ENCODE data around the gene CCDC183. TPM values are rescaled to one million over a fixed set of nuclear protein-coding genes. Genes with fewer than 3 reads are reported as not detected.

CCDC183 gene
- total RNA-seq, 1 experiment from 2014 or later, result 1.1 TPM

DNA sequence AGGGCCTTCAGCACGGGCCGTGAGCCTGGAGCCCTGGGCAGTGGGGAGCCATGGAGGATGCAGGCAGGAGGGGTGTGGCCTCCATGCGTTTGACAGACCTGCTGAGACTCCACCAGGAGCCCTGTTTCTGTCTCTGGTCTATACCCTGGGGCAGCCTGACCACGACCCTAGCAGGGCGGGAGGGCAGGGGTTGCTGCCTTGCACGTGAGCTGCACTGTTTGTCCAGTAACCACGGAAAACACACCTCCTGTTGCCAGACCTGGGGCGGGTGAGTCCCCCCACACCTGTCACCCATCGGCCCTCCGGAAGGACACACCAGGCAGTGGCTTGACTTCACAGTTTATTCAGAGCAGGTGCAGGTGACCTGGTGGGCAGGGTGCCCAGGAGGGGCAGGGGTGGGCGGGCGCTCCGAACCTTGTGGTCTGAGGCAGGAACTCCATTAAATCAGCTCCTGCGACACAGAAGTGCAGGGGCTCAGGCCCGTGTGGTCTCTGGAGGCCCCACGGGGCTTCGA, 42.0 kb upstream of the CCDC183 start:
- no peaks in the 10 kb centered on the region for H3K4me1 ChIP-seq (ENCODE audit: insufficient read depth, low read length)
- H3K79me1 ChIP-seq (ENCODE audit: insufficient read depth, low read depth, low read length, poor library complexity, severe bottlenecking), result no peaks in the 10 kb centered on the region
- no peak overlapping the region for H3T11ph ChIP-seq (ENCODE audit: low read length)
- H3K27ac ChIP-seq (ENCODE audit: insufficient read length, low read depth, low read length), result no peak overlapping the region
- no peak for DNase-seq
- H2BK12ac ChIP-seq (ENCODE audit: insufficient read length, low read depth, low read length), result no peak overlapping the region
- no peak overlapping the region for H3K4me3 Mint-ChIP-seq
- TF ChIP-seq, protein P1, sequence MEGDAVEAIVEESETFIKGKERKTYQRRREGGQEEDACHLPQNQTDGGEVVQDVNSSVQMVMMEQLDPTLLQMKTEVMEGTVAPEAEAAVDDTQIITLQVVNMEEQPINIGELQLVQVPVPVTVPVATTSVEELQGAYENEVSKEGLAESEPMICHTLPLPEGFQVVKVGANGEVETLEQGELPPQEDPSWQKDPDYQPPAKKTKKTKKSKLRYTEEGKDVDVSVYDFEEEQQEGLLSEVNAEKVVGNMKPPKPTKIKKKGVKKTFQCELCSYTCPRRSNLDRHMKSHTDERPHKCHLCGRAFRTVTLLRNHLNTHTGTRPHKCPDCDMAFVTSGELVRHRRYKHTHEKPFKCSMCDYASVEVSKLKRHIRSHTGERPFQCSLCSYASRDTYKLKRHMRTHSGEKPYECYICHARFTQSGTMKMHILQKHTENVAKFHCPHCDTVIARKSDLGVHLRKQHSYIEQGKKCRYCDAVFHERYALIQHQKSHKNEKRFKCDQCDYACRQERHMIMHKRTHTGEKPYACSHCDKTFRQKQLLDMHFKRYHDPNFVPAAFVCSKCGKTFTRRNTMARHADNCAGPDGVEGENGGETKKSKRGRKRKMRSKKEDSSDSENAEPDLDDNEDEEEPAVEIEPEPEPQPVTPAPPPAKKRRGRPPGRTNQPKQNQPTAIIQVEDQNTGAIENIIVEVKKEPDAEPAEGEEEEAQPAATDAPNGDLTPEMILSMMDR (conservative IDR thresholded peaks at IDR 0.05), result no peak
- H4K8ac ChIP-seq (replicated peaks; ENCODE audit: insufficient read length, low read depth, low read length), result no peak overlapping the region
- no peaks in the 10 kb centered on the region for H3K79me2 ChIP-seq (ENCODE audit: insufficient read depth, low read length)
- H2BK15ac ChIP-seq (ENCODE audit: low read depth, low read length), result no peak overlapping the region
- H3K14ac ChIP-seq (ENCODE audit: insufficient read depth, low read length), result no peak overlapping the region; the same call in 1 of the 2 replicates
- no peak overlapping the region for H4K91ac ChIP-seq (ENCODE audit: insufficient read length, low read depth, low read length)
- no peak overlapping the region for H3K9ac ChIP-seq (ENCODE audit: extremely low read depth, insufficient read length, low read length)
- H2BK20ac ChIP-seq (ENCODE audit: low read depth, low read length, poor library complexity, severe bottlenecking), result no peak overlapping the region
- peaks cover 20 to 22% of the 10 kb centered on the region in 2 experiments for H3K9me3 Mint-ChIP-seq
- no CpG with 5 or more reads among the region's 17 CpGs for WGBS (ENCODE audit: extremely low coverage, insufficient read length, low lambda C conversion rate)
- no peak overlapping the region for H3K56ac ChIP-seq (ENCODE audit: insufficient read length, low read depth, low read length)
- no peak overlapping the region for H3K18ac ChIP-seq (ENCODE audit: insufficient read length, low read depth, low read length)
- H2AFZ ChIP-seq (ENCODE audit: low read length), result no peak overlapping the region
- no peak overlapping the region for H2BK120ac ChIP-seq (ENCODE audit: low read depth, low read length, poor library complexity, severe bottlenecking)
- H4K20me1 ChIP-seq (ENCODE audit: control insufficient read depth, insufficient read depth, insufficient read length), result no peaks in the 10 kb centered on the region
- no peak overlapping the region for H3K4me2 ChIP-seq (ENCODE audit: insufficient read depth, insufficient read length, low read length)
- peaks cover 0 to 3% of the 10 kb centered on the region in 2 experiments; a peak in 1 of 4 replicates for H3K4me1 Mint-ChIP-seq
- no peaks in the 10 kb centered on the region for H3K9me3 ChIP-seq (ENCODE audit: control insufficient read depth, low read depth, low read length)
- no peaks in the 10 kb centered on the region for H3K27me3 ChIP-seq (ENCODE audit: insufficient read depth, low read length)
- no peak overlapping the region for H3K27ac Mint-ChIP-seq
- H3K23ac ChIP-seq (ENCODE audit: insufficient read length, low read depth, low read length), result no peak overlapping the region
- H2BK5ac ChIP-seq (ENCODE audit: insufficient read length, low read length), result no peak overlapping the region
- no peak overlapping the region for H3K4ac ChIP-seq (ENCODE audit: low read depth, low read length)
- H3K36me3 Mint-ChIP-seq (ENCODE audit: insufficient read depth in 1 of 3, low read depth in 3 of 3), result peaks cover 2 to 15% (median 2%) of the 10 kb centered on the region in 3 experiments; a peak in 6 of 7 replicates
- peaks cover 20% of the 10 kb centered on the region for H3K27me3 Mint-ChIP-seq (ENCODE audit: low read depth)
- H3K23me2 ChIP-seq (ENCODE audit: insufficient read length, low read depth, low read length, poor library complexity, severe bottlenecking), result no peaks in the 10 kb centered on the region
- no peak overlapping the region for H2AK5ac ChIP-seq (ENCODE audit: insufficient read length, low read length)
- H4K5ac ChIP-seq (ENCODE audit: insufficient read length, low read depth, low read length), result no peak overlapping the region
